HEK293 (cell line): ENCODE measurements around the gene MARCHF11.

ENCODE experiments used
- CTCF ChIP-seq: fragments of 450-650 bp; formaldehyde crosslinking; IDR thresholded peaks from 2 replicates; pipeline ENCODE4 v1.5.1; 2016; ENCODE audit warnings: missing biosample characterization, missing genetic modification characterization
- SCRT1 ChIP-seq: fragments of 450-650 bp; formaldehyde crosslinking; IDR thresholded peaks from 2 replicates; pipeline ENCODE4 v1.5.1; 2016; ENCODE audit warnings: missing biosample characterization, missing genetic modification characterization, borderline replicate concordance
- SP7 ChIP-seq: fragments of 450-650 bp; formaldehyde crosslinking; IDR thresholded peaks from 2 replicates; pipeline ENCODE4 v1.5.1; 2016; ENCODE audit warnings: missing biosample characterization, missing genetic modification characterization
- ZBTB21 ChIP-seq: fragments of 450-650 bp; formaldehyde crosslinking; IDR thresholded peaks from 2 replicates; pipeline ENCODE4 v1.5.1; 2017; ENCODE audit warnings: missing biosample characterization, missing genetic modification characterization
- ZBTB7A ChIP-seq: fragments of 450-650 bp; formaldehyde crosslinking; IDR thresholded peaks from 2 replicates; pipeline ENCODE4 v1.5.1; 2016; ENCODE audit warnings: low read depth, missing biosample characterization, missing genetic modification characterization
- ZNF146 ChIP-seq: fragments of 450-650 bp; formaldehyde crosslinking; IDR thresholded peaks from 2 replicates; pipeline ENCODE4 v1.5.1; 2016; ENCODE audit warnings: missing biosample characterization, missing genetic modification characterization
- ZNF677 ChIP-seq: fragments of 450-650 bp; IDR thresholded peaks from 2 replicates; pipeline ENCODE4 v1.5.0; 2018; ENCODE audit warnings: missing biosample characterization, mild to moderate bottlenecking, missing genetic modification characterization, moderate library complexity
- ZNF707 ChIP-seq: fragments of 450-650 bp; formaldehyde crosslinking; IDR thresholded peaks from 2 replicates; pipeline ENCODE4 v1.5.1; 2016; ENCODE audit warnings: missing biosample characterization, missing genetic modification characterization
- TF ChIP-seq, protein P1 (sequence below): fragments of 450-650 bp; formaldehyde crosslinking; IDR thresholded peaks from 2 replicates; pipeline ENCODE4 v1.5.1; 2016; ENCODE audit warnings: missing biosample characterization, missing genetic modification characterization
- TF ChIP-seq, protein P2 (sequence below): fragments of 450-650 bp; formaldehyde crosslinking; IDR thresholded peaks from 2 replicates; pipeline ENCODE4 v1.5.1; 2016; ENCODE audit warnings: missing biosample characterization, missing genetic modification characterization, low read depth

GRCh38 chr5:16034319-16035001 is 145.1 kb downstream of the MARCHF11 start:
- TF ChIP-seq ZBTB21 (no peak), CTCF (tag by site-specific recombination) (no peak), ZNF146 (tag by site-specific recombination) (no peak), ZNF677 (tag by site-specific recombination) (no peak), SCRT1 (tag by site-specific recombination) (no peak), SP7 (tag by site-specific recombination) (no peak), ZBTB7A (no peak), ZNF707 (no peak)
- TF ChIP-seq, protein P1, sequence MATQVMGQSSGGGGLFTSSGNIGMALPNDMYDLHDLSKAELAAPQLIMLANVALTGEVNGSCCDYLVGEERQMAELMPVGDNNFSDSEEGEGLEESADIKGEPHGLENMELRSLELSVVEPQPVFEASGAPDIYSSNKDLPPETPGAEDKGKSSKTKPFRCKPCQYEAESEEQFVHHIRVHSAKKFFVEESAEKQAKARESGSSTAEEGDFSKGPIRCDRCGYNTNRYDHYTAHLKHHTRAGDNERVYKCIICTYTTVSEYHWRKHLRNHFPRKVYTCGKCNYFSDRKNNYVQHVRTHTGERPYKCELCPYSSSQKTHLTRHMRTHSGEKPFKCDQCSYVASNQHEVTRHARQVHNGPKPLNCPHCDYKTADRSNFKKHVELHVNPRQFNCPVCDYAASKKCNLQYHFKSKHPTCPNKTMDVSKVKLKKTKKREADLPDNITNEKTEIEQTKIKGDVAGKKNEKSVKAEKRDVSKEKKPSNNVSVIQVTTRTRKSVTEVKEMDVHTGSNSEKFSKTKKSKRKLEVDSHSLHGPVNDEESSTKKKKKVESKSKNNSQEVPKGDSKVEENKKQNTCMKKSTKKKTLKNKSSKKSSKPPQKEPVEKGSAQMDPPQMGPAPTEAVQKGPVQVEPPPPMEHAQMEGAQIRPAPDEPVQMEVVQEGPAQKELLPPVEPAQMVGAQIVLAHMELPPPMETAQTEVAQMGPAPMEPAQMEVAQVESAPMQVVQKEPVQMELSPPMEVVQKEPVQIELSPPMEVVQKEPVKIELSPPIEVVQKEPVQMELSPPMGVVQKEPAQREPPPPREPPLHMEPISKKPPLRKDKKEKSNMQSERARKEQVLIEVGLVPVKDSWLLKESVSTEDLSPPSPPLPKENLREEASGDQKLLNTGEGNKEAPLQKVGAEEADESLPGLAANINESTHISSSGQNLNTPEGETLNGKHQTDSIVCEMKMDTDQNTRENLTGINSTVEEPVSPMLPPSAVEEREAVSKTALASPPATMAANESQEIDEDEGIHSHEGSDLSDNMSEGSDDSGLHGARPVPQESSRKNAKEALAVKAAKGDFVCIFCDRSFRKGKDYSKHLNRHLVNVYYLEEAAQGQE (tag by site-specific recombination), result no peak
- TF ChIP-seq, protein P2, sequence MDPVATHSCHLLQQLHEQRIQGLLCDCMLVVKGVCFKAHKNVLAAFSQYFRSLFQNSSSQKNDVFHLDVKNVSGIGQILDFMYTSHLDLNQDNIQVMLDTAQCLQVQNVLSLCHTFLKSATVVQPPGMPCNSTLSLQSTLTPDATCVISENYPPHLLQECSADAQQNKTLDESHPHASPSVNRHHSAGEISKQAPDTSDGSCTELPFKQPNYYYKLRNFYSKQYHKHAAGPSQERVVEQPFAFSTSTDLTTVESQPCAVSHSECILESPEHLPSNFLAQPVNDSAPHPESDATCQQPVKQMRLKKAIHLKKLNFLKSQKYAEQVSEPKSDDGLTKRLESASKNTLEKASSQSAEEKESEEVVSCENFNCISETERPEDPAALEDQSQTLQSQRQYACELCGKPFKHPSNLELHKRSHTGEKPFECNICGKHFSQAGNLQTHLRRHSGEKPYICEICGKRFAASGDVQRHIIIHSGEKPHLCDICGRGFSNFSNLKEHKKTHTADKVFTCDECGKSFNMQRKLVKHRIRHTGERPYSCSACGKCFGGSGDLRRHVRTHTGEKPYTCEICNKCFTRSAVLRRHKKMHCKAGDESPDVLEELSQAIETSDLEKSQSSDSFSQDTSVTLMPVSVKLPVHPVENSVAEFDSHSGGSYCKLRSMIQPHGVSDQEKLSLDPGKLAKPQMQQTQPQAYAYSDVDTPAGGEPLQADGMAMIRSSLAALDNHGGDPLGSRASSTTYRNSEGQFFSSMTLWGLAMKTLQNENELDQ, result no peak
